Body of pancreas (tissue), 4 donors: Measurements from ENCODE around the gene DTYMK. TPM values are rescaled to one million over a fixed set of nuclear protein-coding genes. Genes with fewer than 3 reads are reported as not detected.

ENCODE experiments used
- ATAC-seq: fragments of 150-250 bp; one replicate; pipeline ENCODE4 v1.9.1; 2016
- DNase-seq, 4 donors: peaks; one replicate each; pipeline ENCODE4 v3.0.0-alpha.2; 2019
- H3K27ac ChIP-seq, 4 donors: fragments of 200-600 bp; sonication (generic); 1 replicate in 3 of 4; 2 replicates in 1 of 4; pipeline versions ENCODE4 v1.5.1 to v1.6.1; 2016 to 2019; ENCODE audit warnings: mild to moderate bottlenecking in 1 of 4, mixed read lengths in 1 of 4, moderate library complexity in 1 of 4
- H3K27me3 ChIP-seq, 2 donors: fragments of 200-600 bp; sonication (generic); one replicate each; pipeline ENCODE4 v1.6.0; 2016; ENCODE audit warnings: mild to moderate bottlenecking in 1 of 2
- H3K36me3 ChIP-seq, 2 donors: fragments of 200-600 bp; sonication (generic); replicated peaks in 1 of 2; 2 replicates each; pipeline ENCODE4 v1.5.1; 2016; ENCODE audit warnings: low read depth in 2 of 2; ENCODE audit not compliant: insufficient read depth in 1 of 2
- H3K4me1 ChIP-seq: fragments of 200-600 bp; sonication (generic); one replicate; pipeline ENCODE4 v1.6.0; 2016
- H3K4me3 ChIP-seq, 2 donors: fragments of 200-600 bp; sonication (generic); 1 replicate in 1 of 2; 2 replicates in 1 of 2; pipeline ENCODE4 v1.5.1; 2016 to 2019
- H3K9me3 ChIP-seq, 3 donors: fragments of 200-600 bp; sonication (generic); 1 replicate in 2 of 3; 2 replicates in 1 of 3; pipeline ENCODE4 v1.5.1; 2016
- CTCF ChIP-seq, 7 experiments: fragments of 450-650 bp in 4 of 7; fragments of 200-600 bp in 3 of 7; sonication (generic) in 3 of 7; IDR thresholded peaks; one replicate each; pipeline ENCODE4 v1.5.1; 2016 to 2019; ENCODE audit warnings: antibody characterized with exemption in 7 of 7
- POLR2A ChIP-seq, 3 donors: fragments of 450-650 bp; IDR thresholded peaks; one replicate each; pipeline ENCODE4 v1.6.1; 2016; ENCODE audit warnings: antibody characterized with exemption in 3 of 3, mild to moderate bottlenecking in 2 of 3
- WGBS, 2 donors: methylation state at CpG; one replicate each; pipeline ENCODE4 v1.1.5; 2017; 5-methylcytosine and 5-hydroxymethylcytosine counted together
- intact Hi-C: fragments of 100-400 bp; cut with DNase I; formaldehyde crosslinking; loops from one replicate; pipeline ENCODE4 v1.15.1; 2023
- total RNA-seq, 2 donors: library from RNA; depleted of rRNA; stranded (reverse); fragments of >200 nt; gene quantifications; one replicate each; pipeline ENCODE4 v1.1.0, GENCODE V29; 2016

The DTYMK gene
- total RNA-seq, 2 donors from 2014 or later = 5.7 to 12.5 TPM

DNA sequence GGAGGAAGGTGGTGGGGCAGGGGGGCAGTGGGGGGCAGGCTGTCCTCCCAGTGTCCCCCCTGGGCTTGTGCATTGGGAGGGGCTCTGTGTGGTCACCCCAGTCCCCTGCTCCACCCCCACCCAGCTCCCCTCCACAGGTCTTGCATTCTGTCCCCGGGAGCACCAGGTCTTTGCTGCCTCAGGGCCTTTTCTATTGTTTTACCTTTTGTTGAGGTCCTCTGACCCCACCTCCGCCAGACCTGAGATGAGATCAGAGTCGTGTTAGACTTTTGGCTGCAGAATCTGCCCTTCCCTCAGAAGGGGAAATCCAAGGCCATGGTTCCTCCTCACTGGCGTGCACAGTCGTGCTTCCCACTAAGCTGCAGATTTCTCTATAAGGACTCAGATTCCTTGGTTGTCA, 28.3 kb downstream of the DTYMK start:
- Histone ChIP-seq H3K4me1 (peaks cover 23% of the 10 kb centered on the region), H3K4me3 (no peak overlapping the region), H3K27me3 (no peaks in the 10 kb centered on the region), H3K27ac (peak overlapping the region in 1 of 4 donors; percentile 4), H3K36me3 (peaks cover 6 to 9% of the 10 kb centered on the region in 2 donors), H3K9me3 (no peaks in the 10 kb centered on the region)
- TF ChIP-seq POLR2A (IDR thresholded peaks at IDR 0.05) = no peak
- no peak for TF ChIP-seq CTCF (IDR thresholded peaks at IDR 0.05)
- no peak for ATAC-seq
- DNase-seq = no peak
- 60 to 71% methylated on average over 2 to 3 of the region's 5 CpGs for WGBS, 2 donors
- intact Hi-C loops = no loop called here

GRCh38 chr2:241657786-241658254, 28.8 kb downstream of the DTYMK start:
- peaks cover 9 to 10% of the 10 kb centered on the region in 2 donors for H3K36me3 ChIP-seq
- intact Hi-C loops = no loop called here
- peaks cover 23% of the 10 kb centered on the region for H3K4me1 ChIP-seq
- WGBS, 2 donors = 93 to 94% methylated on average over 8 to 14 of the region's 15 CpGs
- ATAC-seq (no peak), DNase-seq (no peak)
- no peak overlapping the region for H3K27ac ChIP-seq
- no peak for TF ChIP-seq POLR2A (IDR thresholded peaks at IDR 0.05)
- no peak for TF ChIP-seq CTCF (IDR thresholded peaks at IDR 0.05)
- H3K27me3 ChIP-seq = no peaks in the 10 kb centered on the region
- H3K9me3 ChIP-seq = no peaks in the 10 kb centered on the region
- H3K4me3 ChIP-seq = no peak overlapping the region

DNA sequence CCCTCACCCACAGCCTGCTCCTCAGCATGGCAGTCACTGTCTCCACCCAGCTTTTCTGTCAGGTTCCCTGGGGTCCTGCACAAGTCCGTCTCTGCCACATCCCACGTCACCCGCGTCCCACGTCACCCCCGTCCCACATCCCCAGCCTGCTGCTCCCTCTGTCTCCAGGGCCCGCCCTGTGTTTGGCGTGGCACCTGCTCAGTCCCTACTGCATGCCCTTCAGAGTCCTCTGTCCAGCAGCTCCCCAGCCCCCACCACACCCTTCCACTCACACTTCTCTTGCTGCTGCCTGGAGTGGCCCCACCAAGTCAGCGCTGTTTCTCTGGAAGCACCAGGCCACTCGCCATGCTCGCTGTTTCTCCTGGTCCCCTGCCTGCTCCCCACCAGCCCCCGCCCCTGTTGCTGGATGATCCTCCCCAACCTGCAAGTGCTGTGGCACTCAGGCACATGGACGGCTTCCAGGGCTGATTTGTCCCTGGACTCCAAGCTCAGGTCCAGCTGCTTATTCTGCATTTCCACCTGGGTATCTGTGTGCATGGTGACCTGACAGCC, 30.3 kb downstream of the DTYMK start:
- no peak for TF ChIP-seq CTCF (IDR thresholded peaks at IDR 0.05)
- no peak for TF ChIP-seq POLR2A (IDR thresholded peaks at IDR 0.05)
- no peak overlapping the region for H3K4me3 ChIP-seq
- intact Hi-C loops = no loop called here
- no peaks in the 10 kb centered on the region for H3K27me3 ChIP-seq
- WGBS, 2 donors = 93 to 94% methylated on average over 10 to 13 of the region's 13 CpGs
- H3K27ac ChIP-seq = no peak overlapping the region
- no peak for ATAC-seq
- peaks cover 19% of the 10 kb centered on the region for H3K4me1 ChIP-seq
- peaks cover 9 to 14% of the 10 kb centered on the region in 2 donors for H3K36me3 ChIP-seq
- H3K9me3 ChIP-seq = no peaks in the 10 kb centered on the region
- no peak for DNase-seq

GRCh38 chr2:241655516-241656189, 31.0 kb downstream of the DTYMK start:
- no peak for DNase-seq
- Histone ChIP-seq H3K4me3 (no peak overlapping the region), H3K9me3 (no peaks in the 10 kb centered on the region), H3K27ac (no peak overlapping the region), H3K27me3 (no peaks in the 10 kb centered on the region), H3K36me3 (peaks cover 9 to 14% of the 10 kb centered on the region in 2 donors), H3K4me1 (peaks cover 13% of the 10 kb centered on the region)
- no peak for ATAC-seq
- TF ChIP-seq CTCF (IDR thresholded peaks at IDR 0.05) = no peak
- TF ChIP-seq POLR2A (IDR thresholded peaks at IDR 0.05) = no peak
- intact Hi-C loops = no loop called here
- WGBS, 2 donors = 89 to 96% methylated on average over 16 of the region's 17 CpGs
